NCI-H510A (cell line): ENCODE measurements around the gene OCA2.
"Not testable (repeated sequence)": the region's sequence is repeated elsewhere in the genome, so short reads cannot be mapped to it uniquely, and the experiment has no call there.

Experiments used
- DNase-seq: peaks from one replicate; lab custom pipeline; 2025; lab: John Stamatoyannopoulos, UW

OCA2 gene

GRCh38 chr15:28098766-28099554, at the start of gene OCA2:
Gene OCA2, minus strand, starts transcription at chr15:28099315. Its CDS starts 17,441 bp downstream, at chr15:28081874.
- peak; percentile 48 for DNase-seq

- no peak for DNase-seq
Measured at GRCh38 chr15:28147801-28148200, 48.7 kb upstream of the OCA2 start.

GRCh38 chr15:28145419-28145818, 46.3 kb upstream of the OCA2 start:
- DNase-seq: not testable (repeated sequence)

GRCh38 chr15:28140062-28140461, 40.9 kb upstream of the OCA2 start:
- DNase-seq: no peak

- DNase-seq: not testable (repeated sequence)
Measured at GRCh38 chr15:28137408-28138039, 38.4 kb upstream of the OCA2 start.

- DNase-seq: not testable (repeated sequence)
Measured at GRCh38 chr15:28136236-28136904, 37.3 kb upstream of the OCA2 start.

GRCh38 chr15:28133281-28133680, 34.2 kb upstream of the OCA2 start:
- DNase-seq: no peak

- no peak for DNase-seq
Measured at GRCh38 chr15:28132524-28133275, 33.6 kb upstream of the OCA2 start.

GRCh38 chr15:28131946-28132345, 32.8 kb upstream of the OCA2 start:
- no peak for DNase-seq

- no peak for DNase-seq
Measured at GRCh38 chr15:28131400-28131799, 32.3 kb upstream of the OCA2 start.

- no peak for DNase-seq
Measured at GRCh38 chr15:28130651-28131050, 31.5 kb upstream of the OCA2 start.

GRCh38 chr15:28129231-28129848, 30.2 kb upstream of the OCA2 start:
- no peak for DNase-seq

- no peak for DNase-seq
Measured at GRCh38 chr15:28128031-28128430, 28.9 kb upstream of the OCA2 start.

- DNase-seq: no peak
Measured at GRCh38 chr15:28127036-28127435, 27.9 kb upstream of the OCA2 start.

GRCh38 chr15:28125673-28126651, 26.8 kb upstream of the OCA2 start:
- no peak for DNase-seq

- no peak for DNase-seq
Measured at GRCh38 chr15:28124841-28125240, 25.7 kb upstream of the OCA2 start.

GRCh38 chr15:28123408-28124023, 24.4 kb upstream of the OCA2 start:
- peak; percentile 13 for DNase-seq

- DNase-seq: no peak
Measured at GRCh38 chr15:28122038-28122949, 23.2 kb upstream of the OCA2 start.

GRCh38 chr15:28121577-28121976, 22.5 kb upstream of the OCA2 start:
- DNase-seq: not testable (repeated sequence)
